GM23338 (cell line): ENCODE results near the gene COL18A1. TPM values are rescaled to one million over a fixed set of nuclear protein-coding genes. Genes with fewer than 3 reads are reported as not detected.
A peak's percentile ranks its signal among the peaks of the same experiment; 100 is the strongest.

ENCODE experiments used
- ATAC-seq: fragments of 200-7000 bp; cut with Tn5 transposase; 3 replicates; pipeline ENCODE4 v1.9.1; 2020
- DNase-seq: peaks from one replicate; pipeline ENCODE4 v3.0.0-alpha.2; 2015; ENCODE audit warnings: low spot score
- H2AFZ ChIP-seq: fragments of 200-600 bp; sonication (generic); 2 replicates; pipeline ENCODE4 v1.8.0; 2016; ENCODE audit warnings: antibody characterized with exemption, mild to moderate bottlenecking, moderate library complexity
- H3F3A ChIP-seq: fragments of 200-600 bp; sonication (generic); replicated peaks from 2 replicates; pipeline ENCODE4 v1.8.0; 2017; ENCODE audit warnings: antibody characterized with exemption, mixed run types, low read depth
- H3K27ac ChIP-seq: fragments of 200-600 bp; sonication (generic); 2 replicates; pipeline ENCODE4 v1.6.1; 2016; ENCODE audit warnings: low read depth
- H3K27me3 ChIP-seq: fragments of 200-600 bp; sonication (generic); 2 replicates; pipeline ENCODE4 v1.8.0; 2016; ENCODE audit warnings: mild to moderate bottlenecking, mixed run types, moderate library complexity; ENCODE audit not compliant: insufficient read depth
- H3K36me3 ChIP-seq: fragments of 200-600 bp; sonication (generic); 2 replicates; pipeline ENCODE4 v1.8.0; 2016; ENCODE audit warnings: mild to moderate bottlenecking; ENCODE audit not compliant: insufficient read depth
- H3K4me1 ChIP-seq: fragments of 200-600 bp; sonication (generic); 2 replicates; pipeline ENCODE4 v1.8.0; 2016; ENCODE audit warnings: mild to moderate bottlenecking, moderate library complexity; ENCODE audit not compliant: insufficient read depth
- H3K4me2 ChIP-seq: fragments of 200-600 bp; sonication (generic); 2 replicates; pipeline ENCODE4 v1.7.1; 2017; ENCODE audit warnings: mixed run types
- H3K4me3 ChIP-seq: fragments of 200-600 bp; sonication (generic); 2 replicates; pipeline ENCODE4 v1.6.1; 2016; ENCODE audit warnings: mixed run types
- H3K79me2 ChIP-seq: fragments of 200-600 bp; sonication (generic); replicated peaks from 2 replicates; pipeline ENCODE4 v1.8.0; 2017; ENCODE audit warnings: mild to moderate bottlenecking; ENCODE audit not compliant: insufficient read depth
- H3K9me2 ChIP-seq: fragments of 200-600 bp; sonication (generic); 2 replicates; pipeline ENCODE4 v1.8.0; 2017; ENCODE audit not compliant: insufficient read depth
- H4K20me1 ChIP-seq: fragments of 200-600 bp; sonication (generic); replicated peaks from 2 replicates; pipeline ENCODE4 v1.8.0; 2017; ENCODE audit warnings: mild to moderate bottlenecking; ENCODE audit not compliant: insufficient read depth
- H3K27ac Mint-ChIP-seq: 2 replicates; pipeline ENCODE4 v1.8.0; 2020; ENCODE audit warnings: inconsistent platforms, mild to moderate bottlenecking, moderate library complexity, mixed read lengths
- H3K27me3 Mint-ChIP-seq: 3 replicates; pipeline ENCODE4 v1.8.0; 2022; ENCODE audit warnings: low read depth, mild to moderate bottlenecking, moderate library complexity, mixed read lengths, inconsistent platforms; ENCODE audit not compliant: insufficient read depth, poor library complexity
- H3K36me3 Mint-ChIP-seq: 3 replicates; pipeline ENCODE4 v1.8.0; 2021; ENCODE audit warnings: low read depth, mild to moderate bottlenecking, inconsistent platforms, moderate library complexity, mixed read lengths
- H3K4me1 Mint-ChIP-seq: 3 replicates; pipeline ENCODE4 v1.8.0; 2020; ENCODE audit warnings: mild to moderate bottlenecking, inconsistent platforms, mixed read lengths
- H3K4me3 Mint-ChIP-seq: 3 replicates; pipeline ENCODE4 v1.8.0; 2021; ENCODE audit warnings: moderate library complexity, mild to moderate bottlenecking, inconsistent platforms, mixed read lengths
- H3K9me3 Mint-ChIP-seq: 3 replicates; pipeline ENCODE4 v1.8.0; 2020; ENCODE audit warnings: moderate library complexity, mild to moderate bottlenecking, inconsistent platforms, mixed read lengths
- CREB1 ChIP-seq: fragments of 250-450 bp; sonication (Bioruptor Pico); IDR thresholded peaks from 2 replicates; pipeline ENCODE4 v1.5.0; 2020; ENCODE audit warnings: low read depth, mild to moderate bottlenecking, moderate library complexity
- JUNB ChIP-seq: IDR thresholded peaks from one replicate; pipeline ENCODE4 v1.6.1; 2016; ENCODE audit warnings: antibody characterized with exemption; ENCODE audit not compliant: unreplicated experiment
- polyA plus RNA-seq: library from polyadenylated mRNA; unstranded; fragments of >200 nt; fragmentation: Nextera tagmentation; extraction: Ambion mirVana; gene quantifications from 2 replicates; pipeline ENCODE4 v1.2.1, GENCODE V29; 2016
- total RNA-seq: library from RNA; depleted of rRNA; stranded (reverse); fragments of >200 nt; shearing (Covaris generic); gene quantifications from 2 replicates; pipeline ENCODE4 v1.2.3, GENCODE V29; 2014
- TF ChIP-seq, protein P1 (sequence below): IDR thresholded peaks from one replicate; pipeline ENCODE4 v1.6.1; 2018; ENCODE audit warnings: antibody characterized with exemption; ENCODE audit not compliant: unreplicated experiment
- TF ChIP-seq, protein P2 (sequence below): fragments of 250-450 bp; sonication (Bioruptor Pico); IDR thresholded peaks from 2 replicates; pipeline ENCODE4 v1.5.0; 2020; ENCODE audit warnings: mild to moderate bottlenecking, moderate library complexity

COL18A1 gene
- total and polyA plus RNA-seq, 2 experiments from 2014 or later, result 38.4 to 430 TPM

DNA sequence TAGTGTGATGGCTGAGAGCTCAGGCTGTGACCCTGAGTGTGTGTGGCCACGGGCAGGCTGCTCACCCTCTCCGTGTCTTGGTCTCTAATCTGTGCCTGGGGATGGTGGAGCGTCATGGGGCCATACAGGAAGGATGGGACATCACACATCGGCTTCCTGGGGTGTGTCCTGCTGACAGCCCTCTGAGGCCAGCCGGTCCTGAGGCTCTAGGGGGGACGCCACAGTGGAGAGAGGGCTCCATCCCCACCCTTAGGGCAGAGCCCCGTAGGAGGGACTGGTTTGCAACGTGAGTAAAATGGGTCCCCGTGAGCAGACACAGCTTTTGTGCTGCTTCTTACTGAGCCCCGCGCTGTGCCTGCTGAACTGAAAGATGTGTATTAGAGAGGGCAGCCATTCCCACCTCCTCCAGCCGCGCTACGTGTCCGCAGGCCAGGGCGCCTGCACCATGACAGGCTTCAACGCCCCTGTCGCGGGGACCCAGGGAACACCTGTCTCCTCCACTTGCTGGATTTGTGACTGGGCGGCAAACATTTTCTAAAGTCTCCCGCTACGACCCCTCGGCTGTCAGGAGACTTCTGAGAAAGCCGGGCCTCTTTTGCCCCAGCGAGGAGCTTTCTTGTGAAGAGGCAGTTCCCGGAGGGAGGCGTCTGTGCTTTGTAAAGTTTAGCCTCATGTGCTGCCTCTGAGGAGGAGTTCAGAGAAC is 8.1 kb downstream of the COL18A1 start (continued):
- TF ChIP-seq, protein P1, sequence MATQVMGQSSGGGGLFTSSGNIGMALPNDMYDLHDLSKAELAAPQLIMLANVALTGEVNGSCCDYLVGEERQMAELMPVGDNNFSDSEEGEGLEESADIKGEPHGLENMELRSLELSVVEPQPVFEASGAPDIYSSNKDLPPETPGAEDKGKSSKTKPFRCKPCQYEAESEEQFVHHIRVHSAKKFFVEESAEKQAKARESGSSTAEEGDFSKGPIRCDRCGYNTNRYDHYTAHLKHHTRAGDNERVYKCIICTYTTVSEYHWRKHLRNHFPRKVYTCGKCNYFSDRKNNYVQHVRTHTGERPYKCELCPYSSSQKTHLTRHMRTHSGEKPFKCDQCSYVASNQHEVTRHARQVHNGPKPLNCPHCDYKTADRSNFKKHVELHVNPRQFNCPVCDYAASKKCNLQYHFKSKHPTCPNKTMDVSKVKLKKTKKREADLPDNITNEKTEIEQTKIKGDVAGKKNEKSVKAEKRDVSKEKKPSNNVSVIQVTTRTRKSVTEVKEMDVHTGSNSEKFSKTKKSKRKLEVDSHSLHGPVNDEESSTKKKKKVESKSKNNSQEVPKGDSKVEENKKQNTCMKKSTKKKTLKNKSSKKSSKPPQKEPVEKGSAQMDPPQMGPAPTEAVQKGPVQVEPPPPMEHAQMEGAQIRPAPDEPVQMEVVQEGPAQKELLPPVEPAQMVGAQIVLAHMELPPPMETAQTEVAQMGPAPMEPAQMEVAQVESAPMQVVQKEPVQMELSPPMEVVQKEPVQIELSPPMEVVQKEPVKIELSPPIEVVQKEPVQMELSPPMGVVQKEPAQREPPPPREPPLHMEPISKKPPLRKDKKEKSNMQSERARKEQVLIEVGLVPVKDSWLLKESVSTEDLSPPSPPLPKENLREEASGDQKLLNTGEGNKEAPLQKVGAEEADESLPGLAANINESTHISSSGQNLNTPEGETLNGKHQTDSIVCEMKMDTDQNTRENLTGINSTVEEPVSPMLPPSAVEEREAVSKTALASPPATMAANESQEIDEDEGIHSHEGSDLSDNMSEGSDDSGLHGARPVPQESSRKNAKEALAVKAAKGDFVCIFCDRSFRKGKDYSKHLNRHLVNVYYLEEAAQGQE, result no peak

DNA sequence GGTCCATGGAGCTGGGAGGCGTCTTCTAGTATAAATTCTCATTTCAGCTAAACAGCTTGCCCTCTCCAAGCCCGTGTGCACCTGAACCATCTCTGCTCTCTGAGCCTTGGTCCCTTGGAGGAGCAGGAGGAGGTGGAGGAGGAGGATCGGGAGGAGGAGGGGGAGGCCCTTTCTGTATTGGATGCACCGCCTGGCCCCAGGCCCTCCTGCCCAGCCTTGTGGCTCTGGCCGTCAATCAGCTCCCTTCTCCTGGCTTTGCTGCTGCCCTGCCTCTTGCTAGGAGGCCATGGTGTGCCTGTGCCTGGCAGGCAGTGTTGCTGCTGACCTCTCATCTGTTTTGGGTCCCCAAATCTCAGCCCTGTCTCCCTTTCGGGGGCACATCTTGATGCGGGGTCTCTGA is 9.0 kb downstream of the COL18A1 start:
- Mint-ChIP-seq H3K9me3 (no peaks in the 10 kb centered on the region), H3K27ac (peak overlapping the region; percentile 68; the same call in 1 of the 2 replicates), H3K4me3 (no peak overlapping the region), H3K36me3 (peaks cover 8% of the 10 kb centered on the region), H3K4me1 (peaks cover 81% of the 10 kb centered on the region), H3K27me3 (peaks cover 22% of the 10 kb centered on the region)
- DNase-seq (no peak), ATAC-seq (no peak)
- peaks cover 99% of the 10 kb centered on the region for H3K79me2 ChIP-seq
- no peak for TF ChIP-seq CREB1
- TF ChIP-seq, protein P2, sequence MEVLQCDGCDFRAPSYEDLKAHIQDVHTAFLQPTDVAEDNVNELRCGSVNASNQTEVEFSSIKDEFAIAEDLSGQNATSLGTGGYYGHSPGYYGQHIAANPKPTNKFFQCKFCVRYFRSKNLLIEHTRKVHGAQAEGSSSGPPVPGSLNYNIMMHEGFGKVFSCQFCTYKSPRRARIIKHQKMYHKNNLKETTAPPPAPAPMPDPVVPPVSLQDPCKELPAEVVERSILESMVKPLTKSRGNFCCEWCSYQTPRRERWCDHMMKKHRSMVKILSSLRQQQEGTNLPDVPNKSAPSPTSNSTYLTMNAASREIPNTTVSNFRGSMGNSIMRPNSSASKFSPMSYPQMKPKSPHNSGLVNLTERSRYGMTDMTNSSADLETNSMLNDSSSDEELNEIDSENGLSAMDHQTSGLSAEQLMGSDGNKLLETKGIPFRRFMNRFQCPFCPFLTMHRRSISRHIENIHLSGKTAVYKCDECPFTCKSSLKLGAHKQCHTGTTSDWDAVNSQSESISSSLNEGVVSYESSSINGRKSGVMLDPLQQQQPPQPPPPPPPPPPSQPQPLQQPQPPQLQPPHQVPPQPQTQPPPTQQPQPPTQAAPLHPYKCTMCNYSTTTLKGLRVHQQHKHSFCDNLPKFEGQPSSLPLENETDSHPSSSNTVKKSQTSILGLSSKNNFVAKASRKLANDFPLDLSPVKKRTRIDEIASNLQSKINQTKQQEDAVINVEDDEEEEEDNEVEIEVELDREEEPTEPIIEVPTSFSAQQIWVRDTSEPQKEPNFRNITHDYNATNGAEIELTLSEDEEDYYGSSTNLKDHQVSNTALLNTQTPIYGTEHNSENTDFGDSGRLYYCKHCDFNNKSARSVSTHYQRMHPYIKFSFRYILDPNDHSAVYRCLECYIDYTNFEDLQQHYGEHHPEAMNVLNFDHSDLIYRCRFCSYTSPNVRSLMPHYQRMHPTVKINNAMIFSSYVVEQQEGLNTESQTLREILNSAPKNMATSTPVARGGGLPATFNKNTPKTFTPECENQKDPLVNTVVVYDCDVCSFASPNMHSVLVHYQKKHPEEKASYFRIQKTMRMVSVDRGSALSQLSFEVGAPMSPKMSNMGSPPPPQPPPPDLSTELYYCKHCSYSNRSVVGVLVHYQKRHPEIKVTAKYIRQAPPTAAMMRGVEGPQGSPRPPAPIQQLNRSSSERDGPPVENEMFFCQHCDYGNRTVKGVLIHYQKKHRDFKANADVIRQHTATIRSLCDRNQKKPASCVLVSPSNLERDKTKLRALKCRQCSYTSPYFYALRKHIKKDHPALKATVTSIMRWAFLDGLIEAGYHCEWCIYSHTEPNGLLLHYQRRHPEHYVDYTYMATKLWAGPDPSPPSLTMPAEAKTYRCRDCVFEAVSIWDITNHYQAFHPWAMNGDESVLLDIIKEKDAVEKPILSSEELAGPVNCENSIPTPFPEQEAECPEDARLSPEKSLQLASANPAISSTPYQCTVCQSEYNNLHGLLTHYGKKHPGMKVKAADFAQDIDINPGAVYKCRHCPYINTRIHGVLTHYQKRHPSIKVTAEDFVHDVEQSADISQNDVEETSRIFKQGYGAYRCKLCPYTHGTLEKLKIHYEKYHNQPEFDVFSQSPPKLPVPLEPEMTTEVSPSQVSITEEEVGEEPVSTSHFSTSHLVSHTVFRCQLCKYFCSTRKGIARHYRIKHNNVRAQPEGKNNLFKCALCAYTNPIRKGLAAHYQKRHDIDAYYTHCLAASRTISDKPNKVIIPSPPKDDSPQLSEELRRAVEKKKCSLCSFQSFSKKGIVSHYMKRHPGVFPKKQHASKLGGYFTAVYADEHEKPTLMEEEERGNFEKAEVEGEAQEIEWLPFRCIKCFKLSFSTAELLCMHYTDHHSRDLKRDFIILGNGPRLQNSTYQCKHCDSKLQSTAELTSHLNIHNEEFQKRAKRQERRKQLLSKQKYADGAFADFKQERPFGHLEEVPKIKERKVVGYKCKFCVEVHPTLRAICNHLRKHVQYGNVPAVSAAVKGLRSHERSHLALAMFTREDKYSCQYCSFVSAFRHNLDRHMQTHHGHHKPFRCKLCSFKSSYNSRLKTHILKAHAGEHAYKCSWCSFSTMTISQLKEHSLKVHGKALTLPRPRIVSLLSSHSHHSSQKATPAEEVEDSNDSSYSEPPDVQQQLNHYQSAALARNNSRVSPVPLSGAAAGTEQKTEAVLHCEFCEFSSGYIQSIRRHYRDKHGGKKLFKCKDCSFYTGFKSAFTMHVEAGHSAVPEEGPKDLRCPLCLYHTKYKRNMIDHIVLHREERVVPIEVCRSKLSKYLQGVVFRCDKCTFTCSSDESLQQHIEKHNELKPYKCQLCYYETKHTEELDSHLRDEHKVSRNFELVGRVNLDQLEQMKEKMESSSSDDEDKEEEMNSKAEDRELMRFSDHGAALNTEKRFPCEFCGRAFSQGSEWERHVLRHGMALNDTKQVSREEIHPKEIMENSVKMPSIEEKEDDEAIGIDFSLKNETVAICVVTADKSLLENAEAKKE (CRISPR knock-in tag), result no peak
- TF ChIP-seq JUNB, result no peak
- H3K9me2 ChIP-seq, result no peaks in the 10 kb centered on the region
- no peaks in the 10 kb centered on the region for H3K27me3 ChIP-seq
- H3K36me3 ChIP-seq, result no peaks in the 10 kb centered on the region; the same call in 1 of the 2 replicates
- H2AFZ ChIP-seq, result no peak overlapping the region
- 0 out of 2 replicates have a peak overlapping the region, but pooled peaks have one; percentile 66 for H3K27ac ChIP-seq
- H3K4me3 ChIP-seq, result no peak overlapping the region
- no peak overlapping the region for H3K4me2 ChIP-seq
- 0 out of 2 replicates have a peak, but pooled peaks cover 6% of the 10 kb centered on the region for H3F3A ChIP-seq
- H3K4me1 ChIP-seq, result peaks cover 62% of the 10 kb centered on the region
- peaks cover 68% of the 10 kb centered on the region for H4K20me1 ChIP-seq
